H9 (cell line): Measurements from ENCODE around the gene SRF. TPM values are rescaled to one million over a fixed set of nuclear protein-coding genes. Genes with fewer than 3 reads are reported as not detected.

ENCODE experiments used
- DNase-seq: peaks from one replicate; pipeline ENCODE4 v3.0.0-alpha.2; 2017
- H2AFZ ChIP-seq: one replicate; pipeline ENCODE4 v1.6.1; 2013; ENCODE audit warnings: mild to moderate bottlenecking, low read length, control low read depth, moderate library complexity
- H2AK5ac ChIP-seq: 2 replicates; pipeline ENCODE4 v1.6.1; 2013; ENCODE audit warnings: low read length, control low read depth, mixed read lengths; ENCODE audit not compliant: insufficient read length
- H2BK120ac ChIP-seq: one replicate; pipeline ENCODE4 v1.6.1; 2013; ENCODE audit warnings: low read depth, mild to moderate bottlenecking, low read length, control low read depth, inconsistent platforms; ENCODE audit not compliant: poor library complexity, severe bottlenecking
- H2BK12ac ChIP-seq: 2 replicates; pipeline ENCODE4 v1.6.1; 2013; ENCODE audit warnings: low read length, control low read depth, mixed read lengths, low read depth; ENCODE audit not compliant: insufficient read length
- H2BK15ac ChIP-seq: 2 replicates; pipeline ENCODE4 v1.6.1; 2013; ENCODE audit warnings: low read depth, low read length, control low read depth
- H2BK20ac ChIP-seq: one replicate; pipeline ENCODE4 v1.6.1; 2013; ENCODE audit warnings: low read depth, mild to moderate bottlenecking, low read length, control low read depth, inconsistent platforms; ENCODE audit not compliant: poor library complexity, severe bottlenecking
- H2BK5ac ChIP-seq: 2 replicates; pipeline ENCODE4 v1.6.1; 2013; ENCODE audit warnings: low read length, control low read depth, mixed read lengths; ENCODE audit not compliant: insufficient read length
- H3K14ac ChIP-seq: 2 replicates; pipeline ENCODE4 v1.6.1; 2013; ENCODE audit warnings: low read length, control low read depth; ENCODE audit not compliant: insufficient read depth
- H3K18ac ChIP-seq: 2 replicates; pipeline ENCODE4 v1.6.1; 2013; ENCODE audit warnings: low read depth, mild to moderate bottlenecking, mixed read lengths, low read length, control low read depth; ENCODE audit not compliant: insufficient read length
- H3K23ac ChIP-seq: 2 replicates; pipeline ENCODE4 v1.6.1; 2013; ENCODE audit warnings: low read length, control low read depth, mixed read lengths, low read depth; ENCODE audit not compliant: insufficient read length
- H3K23me2 ChIP-seq: 2 replicates; pipeline ENCODE4 v1.6.1; 2013; ENCODE audit warnings: low read depth, mild to moderate bottlenecking, mixed read lengths, low read length, control low read depth; ENCODE audit not compliant: insufficient read length, poor library complexity, severe bottlenecking
- H3K27ac ChIP-seq: 2 replicates; pipeline ENCODE4 v1.5.1; 2013; ENCODE audit warnings: low read length, control low read depth, mixed read lengths, low read depth; ENCODE audit not compliant: insufficient read length
- H3K27me3 ChIP-seq: 2 replicates; pipeline ENCODE4 v1.6.1; 2013; ENCODE audit warnings: low read length, control low read depth, inconsistent platforms; ENCODE audit not compliant: insufficient read depth
- H3K4ac ChIP-seq: 2 replicates; pipeline ENCODE4 v1.6.1; 2013; ENCODE audit warnings: low read depth, mild to moderate bottlenecking, control low read depth, inconsistent platforms, low read length, moderate library complexity
- H3K4me1 ChIP-seq: 2 replicates; pipeline ENCODE4 v1.6.1; 2013; ENCODE audit warnings: low read length, control low read depth, inconsistent platforms; ENCODE audit not compliant: insufficient read depth
- H3K4me2 ChIP-seq: 2 replicates; pipeline ENCODE4 v1.6.1; 2013; ENCODE audit warnings: low read length, control low read depth, mixed read lengths; ENCODE audit not compliant: insufficient read length, insufficient read depth
- H3K56ac ChIP-seq: 2 replicates; pipeline ENCODE4 v1.6.1; 2013; ENCODE audit warnings: low read depth, mild to moderate bottlenecking, mixed read lengths, low read length, control low read depth; ENCODE audit not compliant: insufficient read length
- H3K79me1 ChIP-seq: 2 replicates; pipeline ENCODE4 v1.6.1; 2013; ENCODE audit warnings: low read depth, mild to moderate bottlenecking, moderate library complexity, low read length, control low read depth, inconsistent platforms; ENCODE audit not compliant: insufficient read depth, poor library complexity, severe bottlenecking
- H3K79me2 ChIP-seq: 2 replicates; pipeline ENCODE4 v1.6.1; 2013; ENCODE audit warnings: low read length, control low read depth, inconsistent platforms; ENCODE audit not compliant: insufficient read depth
- H3K9ac ChIP-seq: 2 replicates; pipeline ENCODE4 v1.6.1; 2013; ENCODE audit warnings: low read length, control low read depth, mixed read lengths; ENCODE audit not compliant: insufficient read length; ENCODE audit errors: extremely low read depth
- H3K9me3 ChIP-seq: one replicate; pipeline ENCODE4 v1.6.1; 2013; ENCODE audit warnings: low read depth, low read length, inconsistent platforms; ENCODE audit not compliant: control insufficient read depth
- H3T11ph ChIP-seq: one replicate; pipeline ENCODE4 v1.6.1; 2013; ENCODE audit warnings: mild to moderate bottlenecking, low read length, control low read depth, inconsistent platforms
- H4K20me1 ChIP-seq: one replicate; pipeline ENCODE4 v1.6.1; 2013; ENCODE audit not compliant: control insufficient read depth, insufficient read length, insufficient read depth
- H4K5ac ChIP-seq: 2 replicates; pipeline ENCODE4 v1.6.1; 2013; ENCODE audit warnings: low read depth, mild to moderate bottlenecking, mixed read lengths, low read length, control low read depth; ENCODE audit not compliant: insufficient read length
- H4K8ac ChIP-seq: replicated peaks from 2 replicates; pipeline ENCODE4 v1.6.1; 2013; ENCODE audit warnings: low read length, control low read depth, mixed read lengths, low read depth; ENCODE audit not compliant: insufficient read length
- H4K91ac ChIP-seq: 2 replicates; pipeline ENCODE4 v1.6.1; 2013; ENCODE audit warnings: low read depth, mild to moderate bottlenecking, moderate library complexity, mixed read lengths, low read length, control low read depth; ENCODE audit not compliant: insufficient read length
- H3K27ac Mint-ChIP-seq, 3 experiments: 2 replicates in 2 of 3; 3 replicates in 1 of 3; pipeline ENCODE4 v1.8.0; 2020 to 2021; ENCODE audit warnings: mixed read lengths in 3 of 3, mild to moderate bottlenecking in 1 of 3, moderate library complexity in 1 of 3
- H3K27me3 Mint-ChIP-seq: 2 replicates; pipeline ENCODE4 v1.8.0; 2021; ENCODE audit warnings: low read depth, mild to moderate bottlenecking, moderate library complexity, mixed read lengths
- H3K36me3 Mint-ChIP-seq, 3 experiments: 2 replicates in 2 of 3; 3 replicates in 1 of 3; pipeline ENCODE4 v1.8.0; 2020 to 2021; ENCODE audit warnings: low read depth in 3 of 3, mixed read lengths in 3 of 3; ENCODE audit not compliant: insufficient read depth in 1 of 3
- H3K4me1 Mint-ChIP-seq, 2 experiments: 2 replicates each; pipeline ENCODE4 v1.8.0; 2020; ENCODE audit warnings: mixed read lengths in 2 of 2
- H3K4me3 Mint-ChIP-seq, 2 experiments: 2 replicates in 1 of 2; 3 replicates in 1 of 2; pipeline ENCODE4 v1.8.0; 2020 to 2021; ENCODE audit warnings: mild to moderate bottlenecking in 2 of 2, mixed read lengths in 2 of 2, moderate library complexity in 1 of 2
- H3K9me3 Mint-ChIP-seq, 2 experiments: 2 replicates in 1 of 2; 3 replicates in 1 of 2; pipeline ENCODE4 v1.8.0; 2020; ENCODE audit warnings: mild to moderate bottlenecking in 2 of 2, mixed read lengths in 2 of 2, moderate library complexity in 1 of 2
- WGBS: extraction: QIAGEN DNeasy Blood & Tissue Kit; methylation state at CpG from one replicate; pipeline ENCODE4 v1.1.7; 2013; ENCODE audit warnings: missing lambda C conversion rate, low lambda C conversion rate, mixed read lengths; ENCODE audit not compliant: insufficient read length; ENCODE audit errors: extremely low coverage; 5-methylcytosine and 5-hydroxymethylcytosine counted together
- total RNA-seq: library from RNA; stranded (reverse); gene quantifications from 2 replicates; pipeline ENCODE4 v1.2.1, GENCODE V29; 2021
- TF ChIP-seq, protein P1 (sequence below): fragments of 200-600 bp; sonication (generic); conservative IDR thresholded peaks from 3 replicates; pipeline ENCODE4 v1.8.0; 2021; ENCODE audit warnings: antibody characterized with exemption, mild to moderate bottlenecking

The SRF gene
- total RNA-seq, 1 experiment from 2014 or later = 57.5 TPM

DNA sequence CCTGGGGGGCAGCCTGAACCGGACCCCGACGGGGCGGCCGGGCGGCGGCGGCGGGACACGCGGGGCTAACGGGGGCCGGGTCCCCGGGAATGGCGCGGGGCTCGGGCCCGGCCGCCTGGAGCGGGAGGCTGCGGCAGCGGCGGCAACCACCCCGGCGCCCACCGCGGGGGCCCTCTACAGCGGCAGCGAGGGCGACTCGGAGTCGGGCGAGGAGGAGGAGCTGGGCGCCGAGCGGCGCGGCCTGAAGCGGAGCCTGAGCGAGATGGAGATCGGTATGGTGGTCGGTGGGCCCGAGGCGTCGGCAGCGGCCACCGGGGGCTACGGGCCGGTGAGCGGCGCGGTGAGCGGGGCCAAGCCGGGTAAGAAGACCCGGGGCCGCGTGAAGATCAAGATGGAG is 636 bp downstream of the SRF start:
- no peaks in the 10 kb centered on the region for H3K27me3 ChIP-seq
- Mint-ChIP-seq H3K4me3 (peak overlapping the region; percentile 99 to 100), H3K4me1 (peaks cover 32 to 35% of the 10 kb centered on the region in 2 experiments), H3K27me3 (peaks cover 6% of the 10 kb centered on the region), H3K9me3 (peaks cover 0 to 3% of the 10 kb centered on the region in 2 experiments; a peak in 2 of 5 replicates), H3K27ac (peak overlapping the region in 2 of 3 experiments; percentile 85 to 93; a peak in 3 of 7 replicates), H3K36me3 (peaks cover 20 to 33% (median 27%) of the 10 kb centered on the region in 3 experiments)
- H2AK5ac ChIP-seq = no peak overlapping the region
- H3K4me1 ChIP-seq = peaks cover 4% of the 10 kb centered on the region; the same call in 1 of the 2 replicates
- peak overlapping the region; percentile 96 for H2BK120ac ChIP-seq
- peak overlapping the region; percentile 79 for H3K4me2 ChIP-seq
- no CpG with 5 or more reads among the region's 57 CpGs for WGBS
- peaks cover 2% of the 10 kb centered on the region; the same call in 1 of the 2 replicates for H3K79me2 ChIP-seq
- H2AFZ ChIP-seq = no peak overlapping the region
- H3K4ac ChIP-seq = peak overlapping the region; percentile 42; the same call in 1 of the 2 replicates
- H3K9ac ChIP-seq = peak overlapping the region; percentile 73
- DNase-seq = no peak
- no peaks in the 10 kb centered on the region for H3K9me3 ChIP-seq
- H3K79me1 ChIP-seq = peaks cover 4% of the 10 kb centered on the region
- peak overlapping the region; percentile 99 for H3K18ac ChIP-seq
- H2BK12ac ChIP-seq = no peak overlapping the region
- no peak overlapping the region for H2BK5ac ChIP-seq
- no peak overlapping the region for H4K5ac ChIP-seq
- H2BK20ac ChIP-seq = no peak overlapping the region
- no peaks in the 10 kb centered on the region for H4K20me1 ChIP-seq
- H3K23ac ChIP-seq = no peak overlapping the region
- no peak overlapping the region for H3K27ac ChIP-seq
- H4K91ac ChIP-seq = no peak overlapping the region
- H4K8ac ChIP-seq = no peak overlapping the region
- H3T11ph ChIP-seq = no peak overlapping the region
- H3K14ac ChIP-seq = peak overlapping the region; percentile 81
- H2BK15ac ChIP-seq = no peak overlapping the region; the same call in 1 of the 2 replicates
- peaks cover 23% of the 10 kb centered on the region for H3K23me2 ChIP-seq
- no peak overlapping the region for H3K56ac ChIP-seq
- TF ChIP-seq, protein P1, sequence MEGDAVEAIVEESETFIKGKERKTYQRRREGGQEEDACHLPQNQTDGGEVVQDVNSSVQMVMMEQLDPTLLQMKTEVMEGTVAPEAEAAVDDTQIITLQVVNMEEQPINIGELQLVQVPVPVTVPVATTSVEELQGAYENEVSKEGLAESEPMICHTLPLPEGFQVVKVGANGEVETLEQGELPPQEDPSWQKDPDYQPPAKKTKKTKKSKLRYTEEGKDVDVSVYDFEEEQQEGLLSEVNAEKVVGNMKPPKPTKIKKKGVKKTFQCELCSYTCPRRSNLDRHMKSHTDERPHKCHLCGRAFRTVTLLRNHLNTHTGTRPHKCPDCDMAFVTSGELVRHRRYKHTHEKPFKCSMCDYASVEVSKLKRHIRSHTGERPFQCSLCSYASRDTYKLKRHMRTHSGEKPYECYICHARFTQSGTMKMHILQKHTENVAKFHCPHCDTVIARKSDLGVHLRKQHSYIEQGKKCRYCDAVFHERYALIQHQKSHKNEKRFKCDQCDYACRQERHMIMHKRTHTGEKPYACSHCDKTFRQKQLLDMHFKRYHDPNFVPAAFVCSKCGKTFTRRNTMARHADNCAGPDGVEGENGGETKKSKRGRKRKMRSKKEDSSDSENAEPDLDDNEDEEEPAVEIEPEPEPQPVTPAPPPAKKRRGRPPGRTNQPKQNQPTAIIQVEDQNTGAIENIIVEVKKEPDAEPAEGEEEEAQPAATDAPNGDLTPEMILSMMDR = no peak
